HG02852 (cell line): Measurements from ENCODE around the gene CBLN3.

Experiments
- ATAC-seq: cut with Tn5 transposase; IDR thresholded peaks from one replicate; pipeline ENCODE4 v1.9.1; 2021; ENCODE audit warnings: mild to moderate bottlenecking, moderate library complexity; ENCODE audit not compliant: unreplicated experiment

The CBLN3 gene

GRCh38 chr14:24385524-24385923 is 43.9 kb downstream of the CBLN3 start:
- ATAC-seq = no peak

GRCh38 chr14:24384169-24384568 is 45.3 kb downstream of the CBLN3 start:
- ATAC-seq = no peak

GRCh38 chr14:24382064-24382371 is 47.5 kb downstream of the CBLN3 start:
- ATAC-seq = no peak

- peak; percentile 54 for ATAC-seq
Measured at GRCh38 chr14:24381363-24382063, 48.0 kb downstream of the CBLN3 start.

- no peak for ATAC-seq
Measured at GRCh38 chr14:24379907-24380730, 49.3 kb downstream of the CBLN3 start.

GRCh38 chr14:24378981-24379906 is 50.2 kb downstream of the CBLN3 start:
- ATAC-seq = no peak

- no peak for ATAC-seq
Measured at GRCh38 chr14:24378327-24378726, 51.1 kb downstream of the CBLN3 start.

- no peak for ATAC-seq
Measured at GRCh38 chr14:24377657-24378056, 51.8 kb downstream of the CBLN3 start.

GRCh38 chr14:24377126-24377525 is 52.3 kb downstream of the CBLN3 start:
- no peak for ATAC-seq
